NCI-H446 (cell line): ENCODE results near the gene SPRR2E.
"Not testable (repeated sequence)": the region's sequence is repeated elsewhere in the genome, so short reads cannot be mapped to it uniquely, and the experiment has no call there.

Source experiments
- DNase-seq, 2 experiments: peaks; one replicate each; lab custom pipeline; 2025; lab: John Stamatoyannopoulos, UW

SPRR2E gene

DNA sequence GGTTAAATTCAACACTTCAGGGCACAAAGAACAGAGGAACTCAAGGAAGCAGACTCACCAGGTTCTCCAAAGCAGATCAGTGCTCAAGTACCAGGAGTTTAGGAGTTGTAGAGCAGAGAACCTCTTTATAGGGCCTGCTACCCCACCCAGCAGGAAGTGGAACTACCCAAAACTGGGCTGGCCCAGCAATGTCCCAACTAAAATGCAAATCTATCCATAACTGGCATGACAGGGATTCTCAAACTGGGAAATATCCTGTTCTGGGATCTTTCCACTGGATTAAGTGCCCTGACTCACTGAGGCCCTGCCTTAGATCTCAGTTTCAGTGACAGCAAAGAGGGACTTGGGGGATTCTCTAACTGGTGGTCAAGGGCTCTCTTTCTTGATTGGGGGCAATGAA lies at the start of gene SPRR2E:
TSS of gene SPRR2E (minus strand) at position 101 of the 400 bp plus-strand sequence. CDS start 775 bp downstream, outside the sequence.
- DNase-seq = no peak

- no peak for DNase-seq
These were observed 47.1 kb upstream of the SPRR2E start for GRCh38 chr1:153141377-153141776.

DNA sequence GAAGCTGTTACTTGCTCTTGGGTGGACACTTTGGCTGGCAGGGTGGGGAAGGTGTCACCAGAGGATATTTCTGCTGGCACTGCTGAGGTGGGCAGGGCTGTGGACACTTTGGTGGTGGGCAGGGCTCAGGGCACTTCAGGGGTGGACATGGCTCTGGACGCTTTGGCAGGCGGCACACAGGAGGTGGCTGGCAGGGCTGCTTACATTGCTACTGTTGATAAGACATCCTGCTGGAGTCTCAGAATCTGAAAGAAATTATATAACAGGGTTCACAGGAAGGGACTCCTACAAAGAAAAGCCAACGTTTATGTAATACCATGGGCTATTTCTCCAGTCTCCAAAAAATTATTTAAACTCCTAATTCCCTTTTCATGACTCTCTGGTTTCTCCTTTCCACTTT lies 46.2 kb upstream of the SPRR2E start:
- DNase-seq = no peak

GRCh38 chr1:153133743-153134142 lies 39.4 kb upstream of the SPRR2E start:
- DNase-seq = no peak

GRCh38 chr1:153133267-153133666 lies 38.9 kb upstream of the SPRR2E start:
- DNase-seq = no peak

- DNase-seq = not testable (repeated sequence)
These were observed 34.4 kb upstream of the SPRR2E start for GRCh38 chr1:153128688-153129087.

DNA sequence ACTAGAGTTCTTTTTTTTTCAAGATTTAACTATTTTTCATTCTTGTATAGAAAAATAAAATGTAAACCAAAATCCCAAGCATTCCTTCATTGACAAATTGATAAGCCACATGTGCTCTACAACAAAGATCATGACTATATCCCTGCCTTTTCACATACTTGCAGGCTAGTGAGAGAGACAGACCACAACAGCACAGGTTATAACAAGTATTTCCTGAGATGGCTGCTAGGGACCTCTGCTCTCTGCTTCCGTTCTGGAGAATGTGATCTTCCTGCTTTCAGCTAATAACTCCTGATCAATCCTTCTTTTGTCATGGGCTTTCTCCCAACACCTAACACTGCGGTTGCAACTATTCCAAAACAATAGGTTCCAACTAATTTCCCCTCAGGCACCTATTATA lies 33.0 kb upstream of the SPRR2E start:
- no peak for DNase-seq

- DNase-seq = no peak
These were observed 31.2 kb upstream of the SPRR2E start for GRCh38 chr1:153125536-153125935.

DNA sequence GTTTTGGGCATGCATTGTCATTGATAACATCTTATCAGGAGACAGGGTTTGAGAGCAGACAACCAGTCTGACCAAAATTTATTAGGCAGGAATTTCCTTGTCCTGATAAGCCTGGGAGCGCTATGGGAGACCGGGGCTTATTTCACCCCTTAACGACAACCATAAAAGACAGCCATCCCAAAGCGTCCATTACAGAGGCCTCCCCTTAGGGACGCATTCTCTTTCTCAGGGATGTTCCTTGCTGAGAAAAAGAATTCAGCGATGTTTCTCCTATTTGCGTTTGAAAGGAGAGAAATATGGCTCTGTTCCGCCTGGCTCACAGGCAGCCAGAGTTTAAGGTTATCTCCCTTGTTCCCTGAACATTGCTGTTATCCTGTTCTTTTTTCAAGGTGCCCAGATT lies 29.5 kb upstream of the SPRR2E start:
- not testable (repeated sequence) for DNase-seq

GRCh38 chr1:153122831-153123421 lies 28.6 kb upstream of the SPRR2E start:
- no peak for DNase-seq

DNA sequence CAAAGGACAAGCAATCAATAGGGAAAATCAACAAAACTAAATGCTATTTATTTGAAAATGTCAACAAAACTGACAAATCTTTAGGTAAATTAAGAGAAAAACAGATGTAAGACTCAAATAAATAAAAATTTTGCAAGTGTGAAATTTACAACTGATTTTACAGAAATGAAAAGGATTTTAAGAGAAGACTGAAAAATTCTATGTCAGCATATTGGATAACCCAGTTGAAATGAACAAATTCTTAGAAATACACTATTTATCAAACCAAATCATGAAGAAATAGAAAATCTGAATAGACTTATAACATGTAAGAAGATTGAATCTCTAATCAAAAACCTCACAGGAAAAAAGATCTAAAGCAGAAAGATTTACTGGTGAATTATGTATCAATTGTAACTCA lies 26.6 kb upstream of the SPRR2E start:
- no peak for DNase-seq

- DNase-seq = no peak
These were observed 25.2 kb upstream of the SPRR2E start for GRCh38 chr1:153119491-153119971.

GRCh38 chr1:153115264-153115663 lies 20.9 kb upstream of the SPRR2E start:
- DNase-seq = not testable (repeated sequence)

DNA sequence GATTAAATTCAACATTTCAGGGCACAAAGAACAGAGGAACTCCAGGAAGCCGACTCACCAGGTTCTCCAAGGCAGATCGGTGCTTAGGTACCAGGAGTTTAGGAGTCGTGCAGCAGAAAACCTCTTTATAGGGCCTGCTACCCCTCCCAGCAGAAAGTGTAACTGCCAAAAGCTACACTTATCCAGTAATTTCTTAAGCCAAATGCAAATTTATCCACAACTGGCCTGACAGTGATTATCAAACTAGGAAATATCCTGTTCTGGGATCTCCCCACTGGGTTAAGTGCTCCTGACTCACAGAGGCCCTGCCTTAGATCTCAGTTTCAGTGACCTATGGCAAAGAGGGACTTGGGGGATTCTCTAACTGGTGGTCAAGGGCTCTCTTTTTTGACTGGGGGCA lies 19.1 kb upstream of the SPRR2E start, which contains the start of gene SPRR2F:
TSS of gene SPRR2F (minus strand) at position 101 of the 400 bp plus-strand sequence. CDS start 783 bp downstream, outside the sequence.
- no peak for DNase-seq

DNA sequence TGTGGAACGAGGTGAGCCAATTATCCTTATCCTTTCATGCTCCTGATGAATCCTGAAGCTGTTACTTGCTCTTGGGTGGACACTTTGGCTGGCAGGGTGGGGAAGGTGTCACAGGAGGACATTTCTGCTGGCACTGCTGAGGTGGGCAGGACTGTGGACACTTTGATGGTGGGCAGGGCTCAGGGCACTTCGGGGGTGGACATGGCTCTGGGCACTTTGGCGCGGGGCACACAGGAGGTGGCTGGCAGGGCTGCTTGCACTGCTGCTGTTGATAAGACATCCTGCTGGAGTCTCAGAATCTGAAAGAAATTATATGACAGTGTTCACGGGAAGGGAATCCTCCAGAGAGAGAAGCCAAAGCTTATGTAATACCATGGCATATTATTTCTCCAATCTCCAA lies 18.1 kb upstream of the SPRR2E start:
- not testable (repeated sequence) for DNase-seq

DNA sequence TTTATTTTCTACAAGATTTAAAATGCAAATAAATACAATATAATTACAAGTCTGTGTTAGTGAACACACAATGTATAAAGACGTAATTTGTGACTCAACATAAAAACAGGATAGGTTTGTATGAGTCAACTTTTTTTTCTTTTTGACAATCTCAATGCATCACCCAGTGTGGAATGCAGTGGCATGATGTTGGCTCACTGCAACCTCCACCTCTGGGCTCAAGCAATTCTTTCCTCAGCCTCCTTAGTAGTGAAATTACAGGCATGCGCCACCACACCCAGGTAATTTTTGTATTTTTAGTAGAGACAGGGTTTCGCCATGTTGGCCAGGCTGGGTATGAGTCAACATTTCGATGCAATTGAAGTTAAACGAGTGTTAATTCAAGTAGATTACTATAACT lies 5.9 kb upstream of the SPRR2E start:
- no peak for DNase-seq

DNA sequence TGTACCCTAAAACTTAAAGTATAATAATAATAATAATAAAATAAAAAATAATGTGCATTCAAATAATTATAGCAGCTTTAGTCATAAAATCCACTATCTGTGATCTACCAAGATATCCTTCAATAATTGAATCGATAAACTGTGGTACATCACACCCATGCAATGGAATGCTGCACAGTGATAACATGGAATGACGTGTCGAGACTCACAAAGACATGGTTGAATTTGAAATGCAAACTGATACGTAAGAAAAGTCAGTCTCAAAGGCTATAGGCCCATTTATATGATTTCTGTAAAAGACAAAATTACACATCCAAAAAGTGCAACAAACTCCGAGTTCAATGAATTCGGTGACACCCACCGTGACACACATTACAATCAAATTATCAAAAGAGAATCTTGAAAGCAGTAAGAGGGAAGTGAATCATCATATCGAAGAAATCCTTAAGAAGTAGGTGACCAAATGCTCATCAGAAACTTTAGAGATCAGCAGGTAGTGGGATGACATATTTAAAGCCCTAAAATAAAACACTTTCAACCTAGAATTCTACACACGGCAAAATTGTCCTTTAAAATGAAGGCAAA lies 5.2 kb upstream of the SPRR2E start:
- no peak for DNase-seq

DNA sequence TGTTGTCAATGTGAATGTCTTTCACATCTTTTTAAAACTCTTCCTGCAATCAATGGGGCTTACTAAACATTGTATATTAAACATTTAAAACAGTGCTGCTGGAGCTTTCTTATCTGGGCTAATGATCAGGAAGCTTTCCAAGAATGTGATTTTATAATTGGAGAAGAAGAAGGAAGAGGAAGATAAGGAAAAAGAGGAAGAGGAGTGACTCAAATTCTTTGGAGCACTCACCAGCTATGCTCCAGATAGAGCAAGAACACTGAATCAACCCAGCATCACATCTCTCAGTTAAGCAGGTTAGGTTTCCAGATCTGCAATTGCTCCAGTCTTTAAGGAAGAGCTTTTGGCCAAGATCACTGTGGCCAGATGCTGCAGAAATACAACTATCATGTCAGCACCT lies 1.4 kb upstream of the SPRR2E start:
- DNase-seq = no peak

DNA sequence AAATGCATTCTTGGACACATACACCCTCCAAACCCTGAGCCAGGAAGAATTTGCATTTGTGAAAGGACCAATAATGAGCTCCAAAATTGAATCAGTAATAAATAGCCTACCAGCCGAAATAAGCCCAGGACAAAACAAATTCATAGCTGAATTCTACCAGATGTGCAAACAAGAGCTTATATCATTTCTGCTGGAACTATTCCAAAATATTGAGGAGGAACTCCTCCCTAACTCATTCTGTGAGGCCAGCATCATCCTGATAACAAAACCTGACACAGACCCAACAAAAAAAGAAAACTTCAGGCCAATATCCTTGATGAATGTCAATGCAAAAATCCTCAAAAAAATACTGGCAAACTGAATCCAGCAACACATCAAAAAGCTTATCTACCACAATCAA lies 6.7 kb downstream of the SPRR2E start:
- DNase-seq = no peak

DNA sequence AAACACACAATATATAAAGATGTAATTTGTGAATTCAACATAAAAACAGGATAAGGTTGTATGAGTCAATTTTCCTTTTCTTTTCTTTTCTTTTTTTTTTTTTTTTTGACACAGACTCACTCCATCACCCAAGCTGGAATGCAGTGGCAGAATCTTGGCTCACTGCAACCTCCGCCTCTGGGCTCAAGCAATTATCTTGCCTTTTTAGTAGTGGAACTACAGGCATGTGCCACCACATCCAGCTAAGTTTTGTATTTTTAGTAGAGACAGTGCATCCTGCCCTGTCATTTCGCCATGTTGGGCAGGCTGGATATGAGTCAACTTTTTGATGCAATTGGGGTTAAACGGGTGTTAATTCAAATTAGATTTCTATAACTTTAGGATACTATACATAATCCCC lies 12.6 kb downstream of the SPRR2E start:
- no peak for DNase-seq

DNA sequence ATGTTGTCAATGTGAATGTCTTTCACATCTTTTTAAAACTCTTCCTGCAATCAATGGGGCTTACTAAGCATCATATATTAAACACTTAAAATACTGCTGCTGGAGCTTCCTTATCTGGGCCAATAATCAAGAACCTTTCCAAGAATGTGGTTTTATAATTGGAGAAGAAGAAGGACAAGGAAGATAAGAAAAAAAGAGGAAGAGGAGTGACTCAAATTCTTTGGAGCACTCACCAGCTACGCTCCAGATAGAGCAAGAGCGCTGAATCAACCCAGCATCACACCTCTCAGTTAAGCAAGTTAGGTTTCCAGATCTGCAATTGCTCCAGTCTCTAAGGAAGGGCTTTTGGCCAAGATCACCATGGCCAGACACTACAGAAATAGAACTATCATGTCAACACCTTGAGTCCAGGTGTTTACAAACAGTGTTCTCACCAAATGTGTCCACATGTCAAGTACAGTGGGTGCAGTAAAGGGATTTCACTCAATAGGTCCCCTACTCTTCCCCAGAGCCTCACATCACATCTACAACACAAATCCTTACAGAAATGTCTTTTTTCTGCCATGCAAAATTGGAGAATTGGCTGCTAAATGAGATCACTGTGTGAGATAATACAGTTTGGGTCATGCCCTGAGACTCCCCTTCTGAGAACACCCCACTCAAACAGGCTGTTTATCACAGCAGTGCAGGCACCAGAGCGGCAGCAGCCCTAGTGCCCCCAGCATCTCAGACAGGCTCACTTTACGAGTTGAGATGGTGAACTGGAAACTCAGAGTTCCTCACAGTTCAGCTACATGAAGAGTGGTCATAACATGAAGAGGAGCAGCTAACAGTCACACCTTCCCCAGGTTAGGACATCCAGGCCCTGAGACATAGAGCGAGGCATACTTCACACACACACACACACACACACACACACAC lies 21.3 kb downstream of the SPRR2E start:
- no peak for DNase-seq

DNA sequence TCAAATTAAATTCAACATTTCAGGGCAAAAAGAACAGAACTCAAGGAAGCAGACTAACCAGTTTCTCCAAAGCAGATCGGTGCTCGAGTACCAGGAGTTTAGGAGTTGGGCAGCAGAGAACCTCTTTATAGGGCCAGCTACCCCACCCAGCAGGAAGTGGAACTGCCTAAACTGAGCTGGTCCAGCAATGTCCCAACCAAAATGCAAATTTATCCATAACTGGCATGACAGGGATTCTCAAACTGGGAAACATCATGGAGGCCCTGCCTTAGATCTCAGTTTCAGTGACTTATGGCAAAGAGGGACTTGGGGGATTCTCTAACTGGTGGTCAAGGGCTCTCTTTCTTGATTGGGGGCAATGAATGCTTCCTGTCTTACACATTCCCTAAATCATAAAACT lies 22.8 kb downstream of the SPRR2E start, which contains the start of gene SPRR2B:
TSS of gene SPRR2B (minus strand) at position 101 of the 400 bp plus-strand sequence. CDS start 772 bp downstream, outside the sequence.
- no peak for DNase-seq

- no peak for DNase-seq
These were observed 24.1 kb downstream of the SPRR2E start for GRCh38 chr1:153070243-153070642.
